Uterus (tissue), 2 donors: ENCODE measurements around the gene TNS1.

Experiments used
- CTCF ChIP-seq, 4 experiments: fragments of 200-600 bp in 2 of 4; fragments of 450-650 bp in 2 of 4; sonication (generic) in 2 of 4; IDR thresholded peaks; one replicate each; pipeline ENCODE4 v1.5.1; 2016 to 2019; ENCODE audit warnings: antibody characterized with exemption in 4 of 4, mild to moderate bottlenecking in 2 of 4, moderate library complexity in 1 of 4
- POLR2A ChIP-seq, 2 donors: fragments of 450-650 bp; IDR thresholded peaks; one replicate each; pipeline ENCODE4 v1.6.1; 2016; ENCODE audit warnings: antibody characterized with exemption in 2 of 2, mild to moderate bottlenecking in 1 of 2, moderate library complexity in 1 of 2

- TF ChIP-seq CTCF (IDR thresholded peaks at IDR 0.05) (no peak), POLR2A (IDR thresholded peaks at IDR 0.05) (no peak)
Observed at GRCh38 chr2:217800433-217801114, 202.2 kb downstream of the TNS1 start.
